PC-3 (cell line): Measurements from ENCODE around the gene GMDS. TPM values are rescaled to one million over a fixed set of nuclear protein-coding genes. Genes with fewer than 3 reads are reported as not detected.

Experiments used
- ATAC-seq: fragments of 200-7000 bp; cut with Tn5 transposase; 2 replicates; pipeline ENCODE4 v1.9.1; 2020; ENCODE audit warnings: mild to moderate bottlenecking, moderate library complexity
- BruUV-seq: library from RNA; stranded (reverse); fragments of 400-500 nt; replicated peaks from 2 replicates; lab custom pipeline; 2021; lab: Mats Ljungman, UMichigan
- CTCF ChIA-PET: fragments of 300-600 bp; sonication (Branson Sonifier 250); formaldehyde crosslinking; loops from one replicate; lab custom pipeline; 2022; ENCODE audit warnings: antibody characterized with exemption; lab: Charles Lee
- POLR2A ChIA-PET: fragments of 300-600 bp; sonication (Branson Sonifier 250); formaldehyde crosslinking; loops from one replicate; lab custom pipeline; 2022; ENCODE audit warnings: antibody characterized with exemption; ENCODE audit not compliant: unreplicated experiment; lab: Charles Lee
- DNase-seq: peaks from one replicate; pipeline ENCODE4 v3.0.0-alpha.2; 2015
- H2AFZ ChIP-seq: fragments of 300-600 bp; sonication (generic); 2 replicates; pipeline ENCODE4 v1.6.0; 2016; ENCODE audit warnings: antibody characterized with exemption, low read length
- H3F3A ChIP-seq: fragments of 300-600 bp; sonication (generic); one replicate; pipeline ENCODE4 v1.6.0; 2017; ENCODE audit warnings: antibody characterized with exemption, low read length, control low read depth, mild to moderate bottlenecking; ENCODE audit not compliant: unreplicated experiment
- H3K27ac ChIP-seq: fragments of 300-600 bp; sonication (generic); 2 replicates; pipeline ENCODE4 v1.5.1; 2016; ENCODE audit warnings: mild to moderate bottlenecking, low read length
- H3K27me3 ChIP-seq: fragments of 300-600 bp; sonication (generic); 2 replicates; pipeline ENCODE4 v1.6.1; 2016; ENCODE audit warnings: low read length, mixed read lengths
- H3K36me3 ChIP-seq: fragments of 300-600 bp; sonication (generic); 2 replicates; pipeline ENCODE4 v1.6.1; 2016; ENCODE audit warnings: low read depth, mixed run types, low read length, mixed read lengths
- H3K4me1 ChIP-seq: fragments of 300-600 bp; sonication (generic); 2 replicates; pipeline ENCODE4 v1.5.1; 2016; ENCODE audit warnings: low read length; ENCODE audit not compliant: insufficient read depth
- H3K4me2 ChIP-seq: fragments of 300-600 bp; sonication (generic); 2 replicates; pipeline ENCODE4 v1.6.0; 2016; ENCODE audit warnings: low read length
- H3K4me3 ChIP-seq: fragments of 300-600 bp; sonication (generic); 2 replicates; pipeline ENCODE4 v1.5.1; 2016; ENCODE audit warnings: mild to moderate bottlenecking, low read length, mixed read lengths
- H3K79me2 ChIP-seq: fragments of 300-600 bp; sonication (generic); 2 replicates; pipeline ENCODE4 v1.6.1; 2017; ENCODE audit warnings: low read length, mixed read lengths
- H3K9ac ChIP-seq: fragments of 300-600 bp; sonication (generic); 2 replicates; pipeline ENCODE4 v1.6.0; 2016; ENCODE audit warnings: mild to moderate bottlenecking, low read length
- H3K9me2 ChIP-seq: fragments of 300-600 bp; sonication (generic); replicated peaks from 2 replicates; pipeline ENCODE4 v1.6.1; 2016; ENCODE audit warnings: mixed run types, low read length, mixed read lengths
- H3K9me3 ChIP-seq: fragments of 300-600 bp; sonication (generic); 2 replicates; pipeline ENCODE4 v1.6.1; 2016; ENCODE audit warnings: low read length, mixed read lengths
- H4K20me1 ChIP-seq: fragments of 300-600 bp; sonication (generic); 2 replicates; pipeline ENCODE4 v1.6.1; 2016; ENCODE audit warnings: low read length, mixed read lengths
- CTCF ChIP-seq: fragments of 300-600 bp; sonication (generic); conservative IDR thresholded peaks from 2 replicates; pipeline ENCODE4 v1.5.1; 2017; ENCODE audit warnings: antibody characterized with exemption, low read depth, mild to moderate bottlenecking, low read length
- EZH2 ChIP-seq: fragments of 300-600 bp; sonication (generic); IDR thresholded peaks from one replicate; pipeline ENCODE4 v1.6.1; 2017; ENCODE audit warnings: antibody characterized with exemption, mild to moderate bottlenecking, low read length; ENCODE audit not compliant: unreplicated experiment
- EZH2phosphoT487 ChIP-seq: fragments of 300-600 bp; sonication (generic); IDR thresholded peaks from 2 replicates; pipeline ENCODE4 v1.6.1; 2018; ENCODE audit warnings: mild to moderate bottlenecking, antibody characterized with exemption, low read length, borderline replicate concordance
- intact Hi-C: fragments of 100-400 bp; cut with micrococcal nuclease; formaldehyde crosslinking; loops from 2 replicates; pipeline ENCODE4 v1.9.0; 2023
- total RNA-seq: library from RNA; depleted of rRNA; stranded (reverse); fragments of >200 nt; gene quantifications from 2 replicates; pipeline ENCODE4 v1.2.3, GENCODE V29; 2014

The GMDS gene
- total RNA-seq, 1 experiment from 2014 or later, result 18.3 TPM

- TF ChIP-seq EZH2phosphoT487 (no peak), EZH2 (no peak), CTCF (no peak)
- BruUV-seq, result no TSS peak
- Histone ChIP-seq H3K4me1 (no peaks in the 10 kb centered on the region), H3K27me3 (no peaks in the 10 kb centered on the region), H3K9ac (no peak overlapping the region), H2AFZ (no peak overlapping the region), H3K27ac (no peak overlapping the region), H3K9me2 (0 out of 2 replicates have a peak, but pooled peaks cover 4% of the 10 kb centered on the region), H3K36me3 (no peaks in the 10 kb centered on the region), H3K4me3 (no peak overlapping the region), H4K20me1 (0 out of 2 replicates have a peak, but pooled peaks cover 6% of the 10 kb centered on the region), H3K9me3 (no peaks in the 10 kb centered on the region), H3K79me2 (peaks cover 35% of the 10 kb centered on the region), H3K4me2 (no peak overlapping the region), H3F3A (no peaks in the 10 kb centered on the region)
- intact Hi-C loops, result no loop called here
- ATAC-seq (no peak), DNase-seq (no peak)
- ChIA-PET CTCF (no interaction called here), POLR2A (no interaction called here)
These were observed 63.8 kb downstream of the GMDS start for GRCh38 chr6:2181567-2181966.

GRCh38 chr6:2179950-2180349 lies 65.5 kb downstream of the GMDS start:
- intact Hi-C loops, result no loop called here

More at GRCh38 chr6:2179950-2180349, 65.5 kb downstream of the GMDS start:
- Histone ChIP-seq H3K36me3 (no peaks in the 10 kb centered on the region), H3K27ac (no peak overlapping the region), H2AFZ (no peak overlapping the region), H3K79me2 (peaks cover 36% of the 10 kb centered on the region), H3K4me3 (no peak overlapping the region), H3K9me3 (no peaks in the 10 kb centered on the region), H3K27me3 (no peaks in the 10 kb centered on the region), H3K4me1 (no peaks in the 10 kb centered on the region), H3K4me2 (no peak overlapping the region), H4K20me1 (0 out of 2 replicates have a peak, but pooled peaks cover 6% of the 10 kb centered on the region), H3K9me2 (0 out of 2 replicates have a peak, but pooled peaks cover 4% of the 10 kb centered on the region), H3K9ac (no peak overlapping the region), H3F3A (no peaks in the 10 kb centered on the region)
- ChIA-PET POLR2A (no interaction called here), CTCF (interaction anchor here (0.5 kb wide), 1 partner anchor 46 kb away, joined by 3 read pairs; no protein-coding TSS in a partner anchor)
- BruUV-seq, result no TSS peak
- TF ChIP-seq EZH2 (no peak), CTCF (no peak), EZH2phosphoT487 (no peak)
- DNase-seq, result no peak
- no peak for ATAC-seq
